Keratinocyte (primary cell): ENCODE data around the gene NDUFAF5.

ENCODE experiments used
- EZH2 ChIP-seq: IDR thresholded peaks from one replicate; pipeline ENCODE4 v1.6.1; 2012; ENCODE audit warnings: inconsistent platforms, mild to moderate bottlenecking, low read length, moderate library complexity
- TF ChIP-seq, protein P1 (sequence below), 3 experiments: IDR thresholded peaks in 1 of 3; conservative IDR thresholded peaks in 1 of 3; optimal IDR thresholded peaks in 1 of 3; 2 replicates in 2 of 3; 3 replicates in 1 of 3; pipeline versions ENCODE3 to v1.5.1; 2011; ENCODE audit warnings: low read length in 3 of 3, mild to moderate bottlenecking in 3 of 3, moderate library complexity in 2 of 3, control low read depth in 1 of 3, inconsistent platforms in 1 of 3; ENCODE audit not compliant: insufficient read depth in 2 of 3; ENCODE audit errors: extremely low read depth in 1 of 3

DNA sequence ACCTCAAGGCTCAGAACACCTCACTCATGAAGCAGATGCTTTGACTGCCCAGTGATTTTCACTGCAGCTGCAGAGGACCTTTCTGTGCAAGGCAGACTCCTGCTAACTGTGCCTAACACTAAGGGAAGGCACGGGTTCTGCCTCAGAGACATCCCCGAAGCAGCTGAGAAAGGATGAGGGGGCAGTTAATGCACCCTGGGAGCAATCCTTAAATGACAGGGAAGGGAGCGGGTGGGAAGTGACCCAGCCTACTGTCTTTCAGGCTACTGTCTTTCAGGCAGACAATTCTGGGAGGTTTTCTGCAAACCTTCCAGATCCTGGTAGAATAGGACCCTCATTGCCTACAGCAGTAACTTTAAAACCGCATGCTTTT is 55.3 kb downstream of the NDUFAF5 start:
- TF ChIP-seq, protein P1, sequence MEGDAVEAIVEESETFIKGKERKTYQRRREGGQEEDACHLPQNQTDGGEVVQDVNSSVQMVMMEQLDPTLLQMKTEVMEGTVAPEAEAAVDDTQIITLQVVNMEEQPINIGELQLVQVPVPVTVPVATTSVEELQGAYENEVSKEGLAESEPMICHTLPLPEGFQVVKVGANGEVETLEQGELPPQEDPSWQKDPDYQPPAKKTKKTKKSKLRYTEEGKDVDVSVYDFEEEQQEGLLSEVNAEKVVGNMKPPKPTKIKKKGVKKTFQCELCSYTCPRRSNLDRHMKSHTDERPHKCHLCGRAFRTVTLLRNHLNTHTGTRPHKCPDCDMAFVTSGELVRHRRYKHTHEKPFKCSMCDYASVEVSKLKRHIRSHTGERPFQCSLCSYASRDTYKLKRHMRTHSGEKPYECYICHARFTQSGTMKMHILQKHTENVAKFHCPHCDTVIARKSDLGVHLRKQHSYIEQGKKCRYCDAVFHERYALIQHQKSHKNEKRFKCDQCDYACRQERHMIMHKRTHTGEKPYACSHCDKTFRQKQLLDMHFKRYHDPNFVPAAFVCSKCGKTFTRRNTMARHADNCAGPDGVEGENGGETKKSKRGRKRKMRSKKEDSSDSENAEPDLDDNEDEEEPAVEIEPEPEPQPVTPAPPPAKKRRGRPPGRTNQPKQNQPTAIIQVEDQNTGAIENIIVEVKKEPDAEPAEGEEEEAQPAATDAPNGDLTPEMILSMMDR (optimal IDR thresholded peaks at IDR 0.05 in 1 of 3, IDR thresholded peaks at IDR 0.05 in 1 of 3, conservative IDR thresholded peaks at IDR 0.05 in 1 of 3; ENCODE audit: extremely low read depth in 1 of 3, insufficient read depth in 2 of 3, low read length in 3 of 3) = no peak
- TF ChIP-seq EZH2 = no peak
